ENCODE results near the gene TGFBI. TPM values are rescaled to one million over a fixed set of nuclear protein-coding genes. Genes with fewer than 3 reads are reported as not detected.
A peak's percentile ranks its signal among the peaks of the same experiment; 100 is the strongest.

Gene TGFBI
- total and polyA plus RNA-seq, 2 donors (not counting 1 experiment from before 2014, with no cell fraction given): 398 to 889 TPM

DNA sequence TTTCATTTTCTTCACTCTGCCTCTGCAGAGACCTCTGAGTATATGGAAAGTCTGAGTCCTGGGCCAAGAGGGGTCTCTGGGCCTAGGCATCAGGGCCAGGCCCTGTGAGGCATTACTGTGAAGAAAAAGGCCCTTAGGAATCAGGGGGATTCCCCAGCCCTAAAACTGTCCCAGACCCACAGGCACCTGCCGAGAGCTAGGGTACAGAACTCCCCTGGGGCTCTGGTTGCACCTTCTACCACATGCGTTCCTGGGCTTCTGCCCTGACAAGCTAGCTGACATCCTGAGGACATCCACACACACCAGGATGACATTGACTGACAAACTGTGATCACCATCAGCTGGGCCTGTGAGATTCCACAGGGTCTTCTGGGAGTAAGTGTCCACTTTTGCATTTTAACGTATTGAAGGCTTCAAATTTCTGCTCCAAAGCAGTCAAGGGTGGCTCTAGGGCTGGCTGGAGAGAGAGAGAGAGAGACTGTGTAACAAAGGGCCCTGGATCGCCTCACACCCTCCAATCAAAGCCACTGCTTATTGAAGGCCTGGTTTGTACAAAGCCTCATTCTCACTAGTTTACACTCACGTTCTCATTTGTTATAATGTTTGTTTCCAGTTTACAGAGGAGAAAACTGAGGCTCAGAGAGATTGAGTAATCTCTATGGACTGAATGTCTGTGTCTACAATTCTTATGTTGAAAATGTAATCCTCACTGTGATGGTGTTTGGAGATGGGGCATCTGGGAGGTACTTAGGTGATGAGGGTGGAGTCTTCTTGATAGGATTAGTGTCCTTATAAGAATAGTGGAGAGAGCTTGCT lies 45.1 kb downstream of the TGFBI start:
- Histone ChIP-seq H3K27me3 (ENCODE audit: control insufficient read depth, insufficient read depth, low read length) (no peaks in the 10 kb centered on the region), H4K20me1 (ENCODE audit: control insufficient read depth, extremely low read depth, insufficient read depth, low read length) (no peaks in the 10 kb centered on the region), H3K79me2 (ENCODE audit: control insufficient read depth, insufficient read depth, low read length) (no peaks in the 10 kb centered on the region), H3K4me2 (ENCODE audit: extremely low read depth, insufficient read depth, low read length) (no peak overlapping the region), H3K9ac (ENCODE audit: insufficient read depth, low read length) (no peak overlapping the region), H3K4me1 (ENCODE audit: control insufficient read depth, extremely low read depth, insufficient read depth, low read length) (no peaks in the 10 kb centered on the region), H3K36me3 (ENCODE audit: control insufficient read depth, insufficient read depth, low read length) (no peaks in the 10 kb centered on the region), H3K9me3 (ENCODE audit: control insufficient read depth, insufficient read depth, low read depth, low read length) (no peaks in the 10 kb centered on the region), H3K27ac (ENCODE audit: insufficient read depth, low read length) (no peak overlapping the region), H3K4me3 (replicated peaks in 1 of 4; ENCODE audit: control extremely low read depth in 1 of 4, insufficient read depth in 1 of 4, low read depth in 3 of 4, low read length in 4 of 4) (no peak overlapping the region), H2AFZ (ENCODE audit: low read length) (no peak overlapping the region)
- no peak for TF ChIP-seq EZH2 (IDR thresholded peaks at IDR 0.05; ENCODE audit: low read length, missing control alignments)
- TF ChIP-seq, protein P1, sequence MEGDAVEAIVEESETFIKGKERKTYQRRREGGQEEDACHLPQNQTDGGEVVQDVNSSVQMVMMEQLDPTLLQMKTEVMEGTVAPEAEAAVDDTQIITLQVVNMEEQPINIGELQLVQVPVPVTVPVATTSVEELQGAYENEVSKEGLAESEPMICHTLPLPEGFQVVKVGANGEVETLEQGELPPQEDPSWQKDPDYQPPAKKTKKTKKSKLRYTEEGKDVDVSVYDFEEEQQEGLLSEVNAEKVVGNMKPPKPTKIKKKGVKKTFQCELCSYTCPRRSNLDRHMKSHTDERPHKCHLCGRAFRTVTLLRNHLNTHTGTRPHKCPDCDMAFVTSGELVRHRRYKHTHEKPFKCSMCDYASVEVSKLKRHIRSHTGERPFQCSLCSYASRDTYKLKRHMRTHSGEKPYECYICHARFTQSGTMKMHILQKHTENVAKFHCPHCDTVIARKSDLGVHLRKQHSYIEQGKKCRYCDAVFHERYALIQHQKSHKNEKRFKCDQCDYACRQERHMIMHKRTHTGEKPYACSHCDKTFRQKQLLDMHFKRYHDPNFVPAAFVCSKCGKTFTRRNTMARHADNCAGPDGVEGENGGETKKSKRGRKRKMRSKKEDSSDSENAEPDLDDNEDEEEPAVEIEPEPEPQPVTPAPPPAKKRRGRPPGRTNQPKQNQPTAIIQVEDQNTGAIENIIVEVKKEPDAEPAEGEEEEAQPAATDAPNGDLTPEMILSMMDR (conservative IDR thresholded peaks at IDR 0.05 in 1 of 2, IDR thresholded peaks at IDR 0.05 in 1 of 2; ENCODE audit: low read depth in 1 of 2, low read length in 2 of 2): no peak
- no peak for DNase-seq (ENCODE audit: low read depth in 2 of 2)

DNA sequence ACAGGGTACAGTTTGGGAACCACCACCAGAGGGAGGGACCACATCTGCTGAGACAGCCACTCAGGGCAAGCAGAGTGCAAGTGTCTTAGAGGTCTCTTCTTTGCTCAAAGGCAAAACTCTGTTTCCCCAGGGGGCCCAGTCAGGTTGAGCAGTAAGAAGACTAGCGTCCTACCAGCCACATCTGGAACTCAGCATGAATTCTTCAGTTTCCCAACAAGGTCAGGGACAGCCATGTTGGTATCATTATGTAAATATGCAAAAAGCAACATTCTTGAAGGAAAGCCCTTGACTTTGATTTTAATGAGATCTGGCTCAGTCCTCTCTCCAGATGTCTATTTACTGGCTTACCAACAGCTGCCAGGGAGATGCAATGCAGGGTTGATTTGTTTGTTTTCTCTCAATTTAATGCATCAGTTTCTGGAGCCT lies 46.7 kb downstream of the TGFBI start:
- no peak for TF ChIP-seq EZH2 (IDR thresholded peaks at IDR 0.05; ENCODE audit: low read length, missing control alignments)
- TF ChIP-seq, protein P1 (conservative IDR thresholded peaks at IDR 0.05 in 1 of 2, IDR thresholded peaks at IDR 0.05 in 1 of 2; ENCODE audit: low read depth in 1 of 2, low read length in 2 of 2): peak in 1 of 2 donors; percentile 3
- DNase-seq (ENCODE audit: low read depth in 2 of 2): no peak
- Histone ChIP-seq H3K79me2 (ENCODE audit: control insufficient read depth, insufficient read depth, low read length) (no peaks in the 10 kb centered on the region), H3K27ac (ENCODE audit: insufficient read depth, low read length) (no peak overlapping the region), H3K9ac (ENCODE audit: insufficient read depth, low read length) (no peak overlapping the region), H3K4me3 (replicated peaks in 1 of 4; ENCODE audit: control extremely low read depth in 1 of 4, insufficient read depth in 1 of 4, low read depth in 3 of 4, low read length in 4 of 4) (no peak overlapping the region), H3K36me3 (ENCODE audit: control insufficient read depth, insufficient read depth, low read length) (no peaks in the 10 kb centered on the region), H2AFZ (ENCODE audit: low read length) (no peak overlapping the region), H3K9me3 (ENCODE audit: control insufficient read depth, insufficient read depth, low read depth, low read length) (no peaks in the 10 kb centered on the region), H3K4me2 (ENCODE audit: extremely low read depth, insufficient read depth, low read length) (no peak overlapping the region), H3K4me1 (ENCODE audit: control insufficient read depth, extremely low read depth, insufficient read depth, low read length) (no peaks in the 10 kb centered on the region), H3K27me3 (ENCODE audit: control insufficient read depth, insufficient read depth, low read length) (no peaks in the 10 kb centered on the region), H4K20me1 (ENCODE audit: control insufficient read depth, extremely low read depth, insufficient read depth, low read length) (no peaks in the 10 kb centered on the region)

DNA sequence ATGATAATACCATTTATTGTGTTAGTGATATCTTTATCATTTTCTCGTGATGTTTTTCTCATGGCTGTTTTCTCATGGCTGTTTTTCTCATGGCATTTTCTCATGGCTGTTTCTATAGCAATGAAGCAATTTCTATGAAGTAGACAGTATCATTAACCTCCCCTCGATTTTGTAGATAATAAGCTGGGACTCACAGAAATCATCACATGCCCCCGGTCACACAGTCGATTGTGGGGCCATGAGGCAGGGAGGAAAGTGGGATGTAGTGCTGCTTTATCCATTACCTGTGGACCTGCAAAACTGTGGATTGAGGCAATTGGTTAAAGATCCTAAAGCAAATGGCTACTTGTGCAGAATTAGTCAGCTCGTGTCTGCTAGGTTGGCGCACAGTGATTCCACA lies 47.3 kb downstream of the TGFBI start:
- H3K4me3 ChIP-seq (replicated peaks in 1 of 4; ENCODE audit: control extremely low read depth in 1 of 4, insufficient read depth in 1 of 4, low read depth in 3 of 4, low read length in 4 of 4): no peak overlapping the region
- no peaks in the 10 kb centered on the region for H3K79me2 ChIP-seq (ENCODE audit: control insufficient read depth, insufficient read depth, low read length)
- H2AFZ ChIP-seq (ENCODE audit: low read length): no peak overlapping the region
- H4K20me1 ChIP-seq (ENCODE audit: control insufficient read depth, extremely low read depth, insufficient read depth, low read length): no peaks in the 10 kb centered on the region
- no peak overlapping the region for H3K4me2 ChIP-seq (ENCODE audit: extremely low read depth, insufficient read depth, low read length)
- no peaks in the 10 kb centered on the region for H3K9me3 ChIP-seq (ENCODE audit: control insufficient read depth, insufficient read depth, low read depth, low read length)
- TF ChIP-seq EZH2 (IDR thresholded peaks at IDR 0.05; ENCODE audit: low read length, missing control alignments): no peak
- TF ChIP-seq, protein P1 (conservative IDR thresholded peaks at IDR 0.05 in 1 of 2, IDR thresholded peaks at IDR 0.05 in 1 of 2; ENCODE audit: low read depth in 1 of 2, low read length in 2 of 2): no peak
- H3K27me3 ChIP-seq (ENCODE audit: control insufficient read depth, insufficient read depth, low read length): no peaks in the 10 kb centered on the region
- no peaks in the 10 kb centered on the region for H3K4me1 ChIP-seq (ENCODE audit: control insufficient read depth, extremely low read depth, insufficient read depth, low read length)
- H3K27ac ChIP-seq (ENCODE audit: insufficient read depth, low read length): no peak overlapping the region
- no peaks in the 10 kb centered on the region for H3K36me3 ChIP-seq (ENCODE audit: control insufficient read depth, insufficient read depth, low read length)
- H3K9ac ChIP-seq (ENCODE audit: insufficient read depth, low read length): no peak overlapping the region
- no peak for DNase-seq (ENCODE audit: low read depth in 2 of 2)

All from fibroblast of lung (primary cell).